ENCODE measurements around the gene EFS. TPM values are rescaled to one million over a fixed set of nuclear protein-coding genes. Genes with fewer than 3 reads are reported as not detected.

The EFS gene
- total RNA-seq, 4 donors from 2014 or later = 10.1 to 21.4 (median 12.8) TPM

- Histone ChIP-seq H3K9me3 (no peaks in the 10 kb centered on the region), H3K4me1 (peaks cover 0 to 17% (median 8%) of the 10 kb centered on the region in 4 donors), H3K27me3 (peaks cover 0 to 13% (median 0%) of the 10 kb centered on the region in 4 donors), H3K27ac (replicated peaks in 1 of 4) (no peak overlapping the region), H3K4me3 (no peak overlapping the region), H3K36me3 (peaks cover 0 to 75% (median 0%) of the 10 kb centered on the region in 4 donors)
- no peak for DNase-seq (ENCODE audit: extremely low spot score)
- WGBS = 72% methylated on average over 10 of the region's 10 CpGs
- intact Hi-C loops (cut with DNase I) = no loop called here
- TF ChIP-seq EP300 (IDR thresholded peaks at IDR 0.05) (no peak), POLR2A (IDR thresholded peaks at IDR 0.05; ENCODE audit: low read depth) (no peak), POLR2AphosphoS5 (IDR thresholded peaks at IDR 0.05) (no peak), CTCF (IDR thresholded peaks at IDR 0.05) (no peak)
These were observed 17.9 kb upstream of the EFS start for GRCh38 chr14:23382731-23383440.

GRCh38 chr14:23382276-23382675 lies 17.3 kb upstream of the EFS start:
- no peaks in the 10 kb centered on the region for H3K9me3 ChIP-seq
- no peak for TF ChIP-seq EP300 (IDR thresholded peaks at IDR 0.05)
- no peak for TF ChIP-seq CTCF (IDR thresholded peaks at IDR 0.05)
- TF ChIP-seq POLR2A (IDR thresholded peaks at IDR 0.05; ENCODE audit: low read depth) = no peak
- TF ChIP-seq POLR2AphosphoS5 (IDR thresholded peaks at IDR 0.05) = no peak
- 91% methylated on average over 4 of the region's 6 CpGs for WGBS
- H3K27me3 ChIP-seq = peaks cover 0 to 13% (median 0%) of the 10 kb centered on the region in 4 donors
- peaks cover 0 to 69% (median 0%) of the 10 kb centered on the region in 4 donors for H3K36me3 ChIP-seq
- DNase-seq (ENCODE audit: extremely low spot score) = no peak
- no peak overlapping the region for H3K4me3 ChIP-seq
- intact Hi-C loops (cut with DNase I) = no loop called here
- H3K4me1 ChIP-seq = peaks cover 0 to 17% (median 11%) of the 10 kb centered on the region in 4 donors
- H3K27ac ChIP-seq (replicated peaks in 1 of 4) = no peak overlapping the region

DNA sequence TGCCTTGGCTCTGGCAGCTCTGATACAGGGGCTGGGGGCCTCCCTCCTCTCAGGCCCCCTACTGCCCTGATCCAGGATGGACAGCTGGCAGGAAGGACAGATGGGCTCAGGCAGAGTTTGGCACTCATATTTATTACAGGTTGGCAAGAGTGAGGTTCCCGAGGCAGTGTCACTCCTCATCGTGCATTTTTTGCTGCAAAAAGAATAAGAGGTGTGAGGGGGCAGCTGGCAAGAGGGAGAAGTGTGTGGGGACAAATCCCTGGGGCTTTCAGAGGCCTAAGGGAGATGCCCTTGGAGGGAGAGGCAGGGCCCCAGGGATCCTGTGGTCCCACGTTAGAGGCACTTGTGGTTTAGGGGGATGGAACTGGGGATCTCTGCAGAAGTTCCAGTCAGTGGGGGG lies 16.9 kb upstream of the EFS start:
- Histone ChIP-seq H3K36me3 (peaks cover 0 to 65% (median 0%) of the 10 kb centered on the region in 4 donors), H3K9me3 (no peaks in the 10 kb centered on the region), H3K4me3 (no peak overlapping the region), H3K27me3 (peaks cover 0 to 16% (median 0%) of the 10 kb centered on the region in 4 donors), H3K27ac (replicated peaks in 1 of 4) (no peak overlapping the region), H3K4me1 (peaks cover 0 to 20% (median 13%) of the 10 kb centered on the region in 4 donors)
- TF ChIP-seq EP300 (IDR thresholded peaks at IDR 0.05) (no peak), CTCF (IDR thresholded peaks at IDR 0.05) (no peak), POLR2A (IDR thresholded peaks at IDR 0.05; ENCODE audit: low read depth) (no peak), POLR2AphosphoS5 (IDR thresholded peaks at IDR 0.05) (no peak)
- intact Hi-C loops (cut with DNase I) = loop anchor here (2.0 kb wide), 1 partner anchor 117 kb away; no protein-coding TSS in a partner anchor
- DNase-seq (ENCODE audit: extremely low spot score) = no peak
- WGBS = 46% methylated on average over 3 of the region's 3 CpGs

GRCh38 chr14:23380976-23381375 lies 16.0 kb upstream of the EFS start:
- intact Hi-C loops (cut with DNase I) = loop anchor here (1.0 to 2.0 kb wide), 2 partner anchors 54 to 116 kb away; no protein-coding TSS in a partner anchor
- 80% methylated on average over 4 of the region's 4 CpGs for WGBS

More at GRCh38 chr14:23380976-23381375, 16.0 kb upstream of the EFS start:
- peaks cover 0 to 16% (median 0%) of the 10 kb centered on the region in 4 donors for H3K27me3 ChIP-seq
- H3K9me3 ChIP-seq = no peaks in the 10 kb centered on the region
- no peak overlapping the region for H3K4me3 ChIP-seq
- H3K4me1 ChIP-seq = peaks cover 0 to 23% (median 15%) of the 10 kb centered on the region in 4 donors
- TF ChIP-seq POLR2A (IDR thresholded peaks at IDR 0.05; ENCODE audit: low read depth) = no peak
- TF ChIP-seq CTCF (IDR thresholded peaks at IDR 0.05) = no peak
- H3K36me3 ChIP-seq = peaks cover 0 to 56% (median 0%) of the 10 kb centered on the region in 4 donors
- H3K27ac ChIP-seq (replicated peaks in 1 of 4) = no peak overlapping the region
- DNase-seq (ENCODE audit: extremely low spot score) = no peak
